Measurements from ENCODE around the gene HOXA5. TPM values are rescaled to one million over a fixed set of nuclear protein-coding genes. Genes with fewer than 3 reads are reported as not detected.
A peak's percentile ranks its signal among the peaks of the same experiment; 100 is the strongest.

Gene HOXA5
- total RNA-seq, 4 donors from 2014 or later = 10.7 to 61.0 (median 18.9) TPM

GRCh38 chr7:27177795-27178320, 34.4 kb upstream of the HOXA5 start:
- intact Hi-C loops (cut with DNase I; ENCODE audit: low total_unique reads) = no loop called here
- Histone ChIP-seq H3K9me3 (no peaks in the 10 kb centered on the region), H3K27me3 (no peaks in the 10 kb centered on the region), H3K4me3 (peak overlapping the region; percentile 58 to 66), H3K27ac (peak overlapping the region; percentile 94 to 96), H3K4me1 (no peaks in the 10 kb centered on the region), H3K36me3 (no peaks in the 10 kb centered on the region)
- TF ChIP-seq CTCF (IDR thresholded peaks at IDR 0.05) = no peak
- no peak for TF ChIP-seq POLR2A (IDR thresholded peaks at IDR 0.05)
- DNase-seq = peak in 1 of 2 donors; percentile 14

GRCh38 chr7:27176962-27177794, 33.7 kb upstream of the HOXA5 start:
- Histone ChIP-seq H3K9me3 (no peaks in the 10 kb centered on the region), H3K27ac (peak overlapping the region; percentile 94 to 96), H3K27me3 (no peaks in the 10 kb centered on the region), H3K4me3 (peak overlapping the region; percentile 58 to 66), H3K4me1 (no peaks in the 10 kb centered on the region), H3K36me3 (no peaks in the 10 kb centered on the region)
- TF ChIP-seq CTCF (IDR thresholded peaks at IDR 0.05) (no peak), POLR2A (IDR thresholded peaks at IDR 0.05) (no peak)
- DNase-seq = peak; percentile 33 to 34
- intact Hi-C loops (cut with DNase I; ENCODE audit: low total_unique reads) = no loop called here

- DNase-seq = peak in 1 of 2 donors; percentile 17
- TF ChIP-seq CTCF (IDR thresholded peaks at IDR 0.05) = no peak
- H3K36me3 ChIP-seq = no peaks in the 10 kb centered on the region
- no peaks in the 10 kb centered on the region for H3K27me3 ChIP-seq
- intact Hi-C loops (cut with DNase I; ENCODE audit: low total_unique reads) = no loop called here
- H3K9me3 ChIP-seq = no peaks in the 10 kb centered on the region
- peak overlapping the region; percentile 94 to 96 for H3K27ac ChIP-seq
- no peaks in the 10 kb centered on the region for H3K4me1 ChIP-seq
- peak overlapping the region; percentile 58 to 66 for H3K4me3 ChIP-seq
These were observed 33.0 kb upstream of the HOXA5 start for GRCh38 chr7:27176524-27176845.

- no peaks in the 10 kb centered on the region for H3K36me3 ChIP-seq
- peak overlapping the region; percentile 58 to 66 for H3K4me3 ChIP-seq
- no peaks in the 10 kb centered on the region for H3K9me3 ChIP-seq
- no peak for TF ChIP-seq CTCF (IDR thresholded peaks at IDR 0.05)
- intact Hi-C loops (cut with DNase I; ENCODE audit: low total_unique reads) = no loop called here
- H3K27ac ChIP-seq = peak overlapping the region; percentile 94 to 96
- no peaks in the 10 kb centered on the region for H3K27me3 ChIP-seq
- DNase-seq = peak; percentile 27 to 44
- no peaks in the 10 kb centered on the region for H3K4me1 ChIP-seq
These were observed 32.4 kb upstream of the HOXA5 start for GRCh38 chr7:27175626-27176523.
